MCF 10A (cell line): Measurements from ENCODE around the gene SOX6. TPM values are rescaled to one million over a fixed set of nuclear protein-coding genes. Genes with fewer than 3 reads are reported as not detected.
"Not testable (repeated sequence)": the region's sequence is repeated elsewhere in the genome, so short reads cannot be mapped to it uniquely, and the experiment has no call there.

Experiments used
- BruUV-seq: library from RNA; stranded (reverse); fragments of 400-500 nt; replicated peaks from 2 replicates; lab custom pipeline; 2021; lab: Mats Ljungman, UMichigan
- CTCF ChIA-PET: fragments of 300-600 bp; sonication (Branson Sonifier 250); formaldehyde crosslinking; extraction: SDS; loops from one replicate; lab custom pipeline; 2021; ENCODE audit warnings: antibody characterized with exemption, inconsistent platforms; lab: Yijun Ruan, JAX
- POLR2A ChIA-PET: fragments of 300-600, 350-650 bp; sonication (Branson Sonifier 250); formaldehyde crosslinking; extraction: SDS; loops from one replicate; lab custom pipeline; 2020; ENCODE audit warnings: antibody characterized with exemption, inconsistent platforms; lab: Yijun Ruan, JAX
- DNase-seq: peaks from one replicate; pipeline ENCODE4 v3.0.0-alpha.2; 2018; ENCODE audit not compliant: unreplicated experiment
- H3K27ac Mint-ChIP-seq: one replicate; pipeline ENCODE4 v1.8.0; 2022; ENCODE audit warnings: mild to moderate bottlenecking, low read depth, mixed read lengths; ENCODE audit not compliant: unreplicated experiment
- H3K27me3 Mint-ChIP-seq: one replicate; pipeline ENCODE4 v1.8.0; 2022; ENCODE audit warnings: mixed read lengths; ENCODE audit not compliant: insufficient read depth, unreplicated experiment
- H3K36me3 Mint-ChIP-seq: one replicate; pipeline ENCODE4 v1.8.0; 2022; ENCODE audit warnings: mild to moderate bottlenecking, moderate library complexity, mixed read lengths; ENCODE audit not compliant: insufficient read depth, unreplicated experiment
- H3K4me1 Mint-ChIP-seq: one replicate; pipeline ENCODE4 v1.8.0; 2022; ENCODE audit warnings: mixed read lengths; ENCODE audit not compliant: insufficient read depth, unreplicated experiment
- H3K4me3 Mint-ChIP-seq: one replicate; pipeline ENCODE4 v1.8.0; 2022; ENCODE audit warnings: mild to moderate bottlenecking, moderate library complexity, mixed read lengths; ENCODE audit not compliant: unreplicated experiment
- H3K9me3 Mint-ChIP-seq: one replicate; pipeline ENCODE4 v1.8.0; 2022; ENCODE audit warnings: mixed read lengths; ENCODE audit not compliant: unreplicated experiment
- CTCF ChIP-seq: fragments of 200-600 bp; IDR thresholded peaks from one replicate; pipeline ENCODE4 v1.8.0; 2022; ENCODE audit warnings: antibody characterized with exemption, mild to moderate bottlenecking; ENCODE audit not compliant: unreplicated experiment
- intact Hi-C: fragments of 100-400 bp; cut with micrococcal nuclease; formaldehyde crosslinking; loops from 2 replicates; pipeline ENCODE4 v1.14.1; 2022
- total RNA-seq: library from RNA; stranded (reverse); gene quantifications from 2 replicates; pipeline ENCODE4 v1.2.3, GENCODE V29; 2022

SOX6 gene
- total RNA-seq, 1 experiment from 2014 or later: 6.4 TPM

GRCh38 chr11:16393340-16393739, 37.0 kb upstream of the SOX6 start:
- no peak overlapping the region for H3K4me3 Mint-ChIP-seq
- H3K27me3 Mint-ChIP-seq: no peaks in the 10 kb centered on the region
- POLR2A ChIA-PET: no interaction called here
- no peak for TF ChIP-seq CTCF
- H3K9me3 Mint-ChIP-seq: no peaks in the 10 kb centered on the region
- H3K27ac Mint-ChIP-seq: no peak overlapping the region
- CTCF ChIA-PET: no interaction called here
- H3K36me3 Mint-ChIP-seq: no peaks in the 10 kb centered on the region
- no TSS peak for BruUV-seq
- DNase-seq: no peak
- H3K4me1 Mint-ChIP-seq: peaks cover 20% of the 10 kb centered on the region
- intact Hi-C loops: no loop called here

- Mint-ChIP-seq H3K4me1 (peaks cover 15% of the 10 kb centered on the region), H3K36me3 (no peaks in the 10 kb centered on the region), H3K27ac (no peak overlapping the region), H3K4me3 (no peak overlapping the region), H3K27me3 (no peaks in the 10 kb centered on the region), H3K9me3 (no peaks in the 10 kb centered on the region)
- no TSS peak for BruUV-seq
- CTCF ChIA-PET: no interaction called here
- POLR2A ChIA-PET: no interaction called here
- intact Hi-C loops: no loop called here
- no peak for DNase-seq
- no peak for TF ChIP-seq CTCF
Measured at GRCh38 chr11:16392616-16393015, 36.3 kb upstream of the SOX6 start.

- BruUV-seq, H3K27ac Mint-ChIP-seq, DNase-seq, POLR2A ChIA-PET, H3K27me3 Mint-ChIP-seq, intact Hi-C loops, H3K4me3 Mint-ChIP-seq, H3K9me3 Mint-ChIP-seq, H3K36me3 Mint-ChIP-seq, CTCF ChIA-PET: not testable (repeated sequence)
- peaks cover 12% of the 10 kb centered on the region for H3K4me1 Mint-ChIP-seq
Measured at GRCh38 chr11:16390826-16391225, 34.5 kb upstream of the SOX6 start.

- Mint-ChIP-seq H3K4me3 (no peak overlapping the region), H3K9me3 (no peaks in the 10 kb centered on the region), H3K27ac (no peak overlapping the region), H3K4me1 (no peaks in the 10 kb centered on the region), H3K27me3 (no peaks in the 10 kb centered on the region), H3K36me3 (no peaks in the 10 kb centered on the region)
- intact Hi-C loops: no loop called here
- CTCF ChIA-PET: interaction anchor here (0.6 to 0.8 kb wide), 2 partner anchors 8 to 9 kb away, joined by 4 read pairs; no protein-coding TSS in a partner anchor
- POLR2A ChIA-PET: no interaction called here
- TF ChIP-seq CTCF: no peak
- no peak for DNase-seq
- BruUV-seq: no TSS peak
Measured at GRCh38 chr11:16385099-16385498, 28.8 kb upstream of the SOX6 start.
